DOHH2 (cell line): Measurements from ENCODE around the gene NTMT1.

Source experiments
- EZH2phosphoT487 ChIP-seq: fragments of 200-600 bp; sonication (generic); IDR thresholded peaks from 2 replicates; pipeline ENCODE4 v1.6.1; 2017; ENCODE audit warnings: borderline replicate concordance, mild to moderate bottlenecking, antibody characterized with exemption, low read length, moderate library complexity, mixed read lengths
- TF ChIP-seq, protein P1 (sequence below): fragments of 200-600 bp; sonication (generic); IDR thresholded peaks from one replicate; pipeline ENCODE4 v1.5.1; 2014; ENCODE audit warnings: antibody characterized with exemption, mild to moderate bottlenecking, low read depth, low read length; ENCODE audit not compliant: poor library complexity, severe bottlenecking

DNA sequence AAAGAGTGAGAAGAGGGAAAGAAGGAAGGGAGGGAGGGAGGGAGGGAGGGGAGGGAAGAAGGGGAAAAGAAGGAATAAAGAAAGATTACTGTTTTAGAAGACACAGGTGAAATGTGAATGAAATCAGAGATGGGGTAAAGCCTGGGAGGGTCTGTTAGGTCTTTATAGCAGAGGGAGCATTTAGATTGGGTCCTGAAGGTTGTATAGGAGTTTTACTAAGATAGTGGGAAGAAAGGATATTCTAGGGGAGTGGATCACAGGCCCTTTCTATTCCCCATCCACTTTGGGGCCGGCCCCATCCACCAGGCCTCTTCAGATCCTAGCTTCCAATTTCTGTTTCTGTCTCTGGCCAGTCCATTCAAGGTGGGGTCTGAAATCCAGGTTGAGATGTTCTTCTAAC lies 40.6 kb upstream of the NTMT1 start:
- TF ChIP-seq, protein P1, sequence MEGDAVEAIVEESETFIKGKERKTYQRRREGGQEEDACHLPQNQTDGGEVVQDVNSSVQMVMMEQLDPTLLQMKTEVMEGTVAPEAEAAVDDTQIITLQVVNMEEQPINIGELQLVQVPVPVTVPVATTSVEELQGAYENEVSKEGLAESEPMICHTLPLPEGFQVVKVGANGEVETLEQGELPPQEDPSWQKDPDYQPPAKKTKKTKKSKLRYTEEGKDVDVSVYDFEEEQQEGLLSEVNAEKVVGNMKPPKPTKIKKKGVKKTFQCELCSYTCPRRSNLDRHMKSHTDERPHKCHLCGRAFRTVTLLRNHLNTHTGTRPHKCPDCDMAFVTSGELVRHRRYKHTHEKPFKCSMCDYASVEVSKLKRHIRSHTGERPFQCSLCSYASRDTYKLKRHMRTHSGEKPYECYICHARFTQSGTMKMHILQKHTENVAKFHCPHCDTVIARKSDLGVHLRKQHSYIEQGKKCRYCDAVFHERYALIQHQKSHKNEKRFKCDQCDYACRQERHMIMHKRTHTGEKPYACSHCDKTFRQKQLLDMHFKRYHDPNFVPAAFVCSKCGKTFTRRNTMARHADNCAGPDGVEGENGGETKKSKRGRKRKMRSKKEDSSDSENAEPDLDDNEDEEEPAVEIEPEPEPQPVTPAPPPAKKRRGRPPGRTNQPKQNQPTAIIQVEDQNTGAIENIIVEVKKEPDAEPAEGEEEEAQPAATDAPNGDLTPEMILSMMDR: no peak
- TF ChIP-seq EZH2phosphoT487: no peak
